GM12892 (cell line): ENCODE measurements around the gene MPDU1.

Experiments
- POLR2A ChIP-seq: IDR thresholded peaks from 2 replicates; pipeline ENCODE4 v1.6.1; 2011; ENCODE audit warnings: low read depth, low read length, control low read depth
- POLR2AphosphoS5 ChIP-seq: IDR thresholded peaks from 2 replicates; pipeline ENCODE4 v1.6.1; 2011; ENCODE audit warnings: low read depth, low read length, control low read depth
- TAF1 ChIP-seq: IDR thresholded peaks from 2 replicates; pipeline ENCODE4 v1.6.1; 2011; ENCODE audit warnings: low read depth, mild to moderate bottlenecking, control low read depth, low read length, borderline replicate concordance

DNA sequence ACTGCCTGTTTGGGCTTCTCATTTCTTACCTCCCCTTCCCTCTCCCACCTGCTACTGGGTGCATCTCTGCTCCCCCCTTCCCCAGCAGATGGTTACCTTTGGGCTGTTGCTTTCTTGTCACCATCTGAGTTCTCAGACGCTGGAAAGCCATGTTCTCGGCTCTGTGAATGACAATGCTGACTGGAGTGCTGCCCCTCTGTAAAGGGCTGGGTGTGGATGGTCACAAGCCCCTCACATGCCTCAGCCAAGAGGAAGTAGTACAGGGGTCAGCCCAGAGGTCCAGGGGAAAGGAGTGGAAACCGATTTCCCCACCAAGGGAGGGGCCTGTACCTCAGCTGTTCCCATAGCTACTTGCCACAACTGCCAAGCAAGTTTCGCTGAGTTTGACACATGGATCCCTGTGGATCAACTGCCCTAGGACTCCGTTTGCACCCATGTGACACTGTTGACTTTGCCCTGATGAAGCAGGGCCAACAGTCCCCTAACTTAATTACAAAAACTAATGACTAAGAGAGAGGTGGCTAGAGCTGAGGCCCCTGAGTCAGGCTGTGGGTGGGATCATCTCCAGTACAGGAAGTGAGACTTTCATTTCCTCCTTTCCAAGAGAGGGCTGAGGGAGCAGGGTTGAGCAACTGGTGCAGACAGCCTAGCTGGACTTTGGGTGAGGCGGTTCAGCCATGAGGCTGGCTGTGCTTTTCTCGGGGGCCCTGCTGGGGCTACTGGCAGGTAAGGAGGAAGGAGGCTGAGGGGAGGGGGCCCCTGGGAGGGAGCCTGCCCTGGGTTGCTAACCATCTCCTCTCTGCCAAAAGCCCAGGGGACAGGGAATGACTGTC, 4.4 kb upstream of the MPDU1 start, which contains the start of gene CD68:
- peak; percentile 99 for TF ChIP-seq POLR2A
- TF ChIP-seq POLR2AphosphoS5 = peak; percentile 99
- peak; percentile 84 for TF ChIP-seq TAF1
